HG02943 (cell line): ENCODE data around the gene PROKR1.
"Not testable (repeated sequence)": the region's sequence is repeated elsewhere in the genome, so short reads cannot be mapped to it uniquely, and the experiment has no call there.

Experiments
- ATAC-seq: cut with Tn5 transposase; IDR thresholded peaks from one replicate; pipeline ENCODE4 v1.9.1; 2021; ENCODE audit warnings: mild to moderate bottlenecking, low read depth, moderate library complexity; ENCODE audit not compliant: unreplicated experiment

The PROKR1 gene

GRCh38 chr2:68643011-68643873 is at the start of gene PROKR1:
Gene PROKR1, plus strand, starts transcription at chr2:68643579. Its CDS starts 2,243 bp downstream, at chr2:68645822.
- no peak for ATAC-seq

- no peak for ATAC-seq
Observed at GRCh38 chr2:68594041-68594440, 49.3 kb upstream of the PROKR1 start.

GRCh38 chr2:68594674-68595492 is 48.5 kb upstream of the PROKR1 start:
- peak; percentile 67 for ATAC-seq

GRCh38 chr2:68595493-68595785 is 47.9 kb upstream of the PROKR1 start:
- not testable (repeated sequence) for ATAC-seq

GRCh38 chr2:68600495-68600894 is 42.9 kb upstream of the PROKR1 start:
- ATAC-seq: not testable (repeated sequence)

GRCh38 chr2:68603059-68603458 is 40.3 kb upstream of the PROKR1 start:
- no peak for ATAC-seq

GRCh38 chr2:68604077-68604476 is 39.3 kb upstream of the PROKR1 start:
- no peak for ATAC-seq

GRCh38 chr2:68605939-68606338 is 37.4 kb upstream of the PROKR1 start:
- no peak for ATAC-seq

- ATAC-seq: no peak
Observed at GRCh38 chr2:68606759-68607158, 36.6 kb upstream of the PROKR1 start.

GRCh38 chr2:68607837-68608236 is 35.5 kb upstream of the PROKR1 start:
- no peak for ATAC-seq

DNA sequence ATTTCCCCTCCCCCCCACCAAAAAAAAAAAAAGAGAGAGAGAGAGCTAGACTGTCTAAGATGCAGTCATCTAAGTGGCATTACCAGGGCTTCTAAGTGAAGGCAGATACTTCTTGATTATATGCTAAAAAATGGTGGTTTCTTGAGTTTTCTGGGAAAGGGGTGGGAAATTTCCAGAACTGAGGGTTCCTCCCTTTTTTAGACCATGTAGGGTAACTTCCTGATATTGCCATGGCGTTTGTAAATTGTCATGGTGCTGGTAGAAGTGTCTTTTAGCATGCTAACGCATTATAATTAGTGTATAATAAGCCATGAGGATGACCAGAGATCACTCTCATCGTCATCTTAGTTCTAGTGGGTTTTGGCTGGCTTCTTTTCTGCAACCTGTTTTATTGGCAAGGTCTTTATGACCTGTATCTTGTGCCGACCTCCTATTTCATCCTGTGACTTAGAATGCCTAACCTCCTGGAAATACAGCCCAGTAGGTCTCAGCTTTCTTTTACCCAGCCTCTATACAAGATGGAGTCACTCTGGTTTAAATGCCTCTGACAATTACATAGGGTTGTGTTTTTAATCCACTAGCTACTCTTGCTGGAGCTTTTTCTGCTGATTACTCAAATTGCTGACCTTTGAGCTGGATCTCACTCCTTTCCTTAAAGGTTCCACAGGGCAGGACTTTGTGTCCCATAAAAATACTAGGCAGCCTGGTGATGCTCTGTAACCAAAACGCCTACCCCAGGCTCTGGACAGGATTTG is 30.4 kb upstream of the PROKR1 start:
- no peak for ATAC-seq

GRCh38 chr2:68620772-68621171 is 22.6 kb upstream of the PROKR1 start:
- no peak for ATAC-seq

DNA sequence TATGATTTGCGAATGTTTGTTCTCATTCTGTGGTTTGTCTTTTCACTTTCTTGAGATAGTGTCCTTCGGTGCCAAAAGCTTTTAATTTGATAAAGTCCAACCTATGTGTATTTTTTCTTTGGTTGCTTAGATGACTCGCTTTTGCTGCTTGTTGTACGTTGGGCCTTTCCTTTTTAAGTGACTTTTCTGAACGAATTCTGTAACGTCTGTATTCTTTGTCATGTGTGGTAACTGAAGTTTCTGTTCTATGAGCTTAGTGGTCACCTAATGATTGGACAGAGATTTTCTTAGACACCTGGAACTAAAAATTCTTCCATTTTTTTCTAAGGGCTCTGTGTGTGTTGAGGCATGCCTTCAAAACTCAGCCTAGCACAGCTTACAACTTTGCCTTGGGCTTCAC is 19.6 kb upstream of the PROKR1 start:
- no peak for ATAC-seq

- ATAC-seq: no peak
Observed at GRCh38 chr2:68627615-68628014, 15.8 kb upstream of the PROKR1 start.

DNA sequence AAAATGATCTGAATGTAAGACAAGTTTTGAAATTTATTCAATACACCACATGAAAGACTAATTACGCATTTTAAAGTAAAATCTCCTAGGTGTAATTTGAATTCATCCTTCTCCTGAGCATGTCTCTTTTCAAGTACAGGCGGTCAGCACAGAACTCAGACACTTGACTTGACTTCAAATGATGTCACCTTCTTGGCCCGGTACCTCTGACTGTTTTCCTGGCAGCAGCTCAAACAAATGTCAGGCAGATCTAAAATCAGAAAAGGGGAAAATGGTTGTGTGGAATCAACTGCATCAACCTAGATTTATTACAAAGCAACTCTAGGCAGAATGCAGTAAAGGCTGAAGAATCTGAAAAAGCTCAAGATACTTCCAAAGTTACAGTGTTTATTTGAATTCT is 11.4 kb upstream of the PROKR1 start:
- ATAC-seq: no peak

GRCh38 chr2:68637047-68637446 is 6.3 kb upstream of the PROKR1 start:
- ATAC-seq: no peak

- ATAC-seq: no peak
Observed at GRCh38 chr2:68643874-68644485, 601 bp downstream of the PROKR1 start.

DNA sequence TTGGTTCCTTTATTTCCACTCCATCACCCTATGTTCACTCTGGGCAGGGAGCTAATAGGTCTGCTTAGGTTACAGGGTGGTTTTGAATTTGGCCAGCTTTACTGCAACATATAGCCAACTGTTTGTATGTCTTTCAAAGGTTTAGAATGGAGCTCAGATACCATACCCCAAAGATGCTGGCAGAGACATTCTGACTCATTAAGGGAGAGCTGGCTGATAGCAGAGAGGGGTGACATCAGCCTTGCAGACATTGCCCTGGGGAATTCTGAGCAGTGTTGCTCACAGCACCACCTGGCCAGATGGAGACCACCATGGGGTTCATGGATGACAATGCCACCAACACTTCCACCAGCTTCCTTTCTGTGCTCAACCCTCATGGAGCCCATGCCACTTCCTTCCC is 2.1 kb downstream of the PROKR1 start:
- ATAC-seq: no peak

GRCh38 chr2:68646303-68646702 is 2.9 kb downstream of the PROKR1 start:
- ATAC-seq: no peak

DNA sequence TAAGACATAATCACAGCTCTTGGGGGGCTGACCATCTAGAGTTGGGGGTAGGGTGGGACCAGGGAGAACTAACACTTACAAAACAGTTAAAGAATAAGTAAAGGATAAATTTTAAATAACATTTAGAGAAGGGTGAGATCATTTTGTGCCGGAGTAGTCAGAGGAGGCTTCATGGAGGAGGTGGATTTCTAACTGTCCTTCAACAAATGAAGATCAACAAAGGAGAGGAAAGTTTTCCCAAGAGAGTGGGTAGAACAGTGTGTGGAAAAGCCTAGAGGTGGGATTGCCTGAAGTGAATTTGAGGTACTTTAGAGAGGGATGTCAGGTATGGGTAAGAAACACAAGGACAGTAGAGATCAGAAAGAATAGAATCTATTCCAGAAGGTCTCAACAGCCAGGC is 7.3 kb downstream of the PROKR1 start:
- no peak for ATAC-seq

- no peak for ATAC-seq
Observed at GRCh38 chr2:68653034-68653433, 9.7 kb downstream of the PROKR1 start.
